KOPT-K1 (cell line): ENCODE measurements around the gene RTL1.

ENCODE experiments used
- H3K27ac ChIP-seq: fragments of 200-600 bp; sonication (generic); 2 replicates; pipeline ENCODE4 v1.5.1; 2016; ENCODE audit warnings: antibody characterized with exemption, mild to moderate bottlenecking, low read depth, low read length; ENCODE audit not compliant: poor library complexity, severe bottlenecking
- H3K36me3 ChIP-seq: fragments of 200-600 bp; sonication (generic); 2 replicates; pipeline ENCODE4 v1.5.1; 2017; ENCODE audit warnings: antibody characterized with exemption, mild to moderate bottlenecking, low read length, moderate library complexity; ENCODE audit not compliant: insufficient read depth
- H3K9me3 ChIP-seq: fragments of 200-600 bp; sonication (generic); 2 replicates; pipeline ENCODE4 v1.5.1; 2017; ENCODE audit warnings: antibody characterized with exemption, low read length, mild to moderate bottlenecking; ENCODE audit not compliant: insufficient read depth, poor library complexity, severe bottlenecking

The RTL1 gene

GRCh38 chr14:100867631-100868315 is 35.7 kb downstream of the RTL1 start:
- Histone ChIP-seq H3K36me3 (no peaks in the 10 kb centered on the region), H3K27ac (no peak overlapping the region), H3K9me3 (peaks cover 4% of the 10 kb centered on the region)

DNA sequence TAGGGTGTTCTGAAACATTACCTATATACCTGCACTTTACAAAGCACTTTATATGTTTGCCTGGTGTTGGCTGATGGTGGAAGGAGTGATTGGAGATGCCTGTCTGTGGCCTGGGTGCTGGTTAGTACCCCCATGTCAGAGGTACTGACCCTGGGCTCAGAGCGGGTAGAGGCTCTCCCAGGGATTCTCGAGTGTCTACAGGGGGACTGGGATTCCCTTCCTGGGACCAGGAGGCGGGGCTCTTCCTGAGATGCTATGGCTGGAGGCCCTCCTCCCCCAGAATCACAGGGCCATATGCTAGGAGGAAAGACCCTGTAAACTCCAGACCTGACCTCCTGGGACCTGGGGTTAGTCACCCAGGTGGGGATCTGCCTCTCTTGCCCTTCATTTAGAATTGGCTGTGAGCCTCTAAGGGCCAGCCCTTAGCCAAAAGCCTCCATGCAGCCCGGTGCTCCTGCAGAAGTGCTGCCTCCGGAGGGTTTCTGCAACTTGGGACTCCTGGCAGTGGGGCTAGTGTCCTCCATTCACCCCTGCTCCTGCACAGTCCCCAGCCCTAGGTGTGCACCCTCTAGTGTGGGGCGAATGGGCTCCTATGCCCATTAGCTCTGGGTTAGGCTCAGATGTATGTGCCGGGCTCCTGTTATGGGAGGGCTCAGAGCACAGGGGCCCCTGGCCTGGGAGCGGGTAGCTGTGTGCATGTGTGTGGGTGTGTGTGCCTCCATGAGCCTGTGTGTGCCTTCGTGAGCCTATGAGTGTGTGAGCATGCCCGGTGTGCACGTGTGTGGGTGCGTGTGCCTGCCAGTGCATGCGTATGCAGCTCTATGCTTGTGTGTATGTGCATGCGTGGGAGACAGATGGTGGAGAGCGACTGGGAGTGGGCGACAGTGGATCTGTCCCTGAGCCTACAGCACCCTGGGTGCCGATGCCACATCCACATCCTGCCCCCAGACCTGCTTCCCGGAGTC is 36.6 kb downstream of the RTL1 start:
- Histone ChIP-seq H3K36me3 (no peaks in the 10 kb centered on the region), H3K27ac (no peak overlapping the region), H3K9me3 (peaks cover 4% of the 10 kb centered on the region)

GRCh38 chr14:100865682-100866591 is 37.6 kb downstream of the RTL1 start:
- Histone ChIP-seq H3K27ac (no peak overlapping the region), H3K9me3 (peaks cover 4% of the 10 kb centered on the region), H3K36me3 (no peaks in the 10 kb centered on the region)

GRCh38 chr14:100864960-100865681 is 38.4 kb downstream of the RTL1 start:
- Histone ChIP-seq H3K27ac (no peak overlapping the region), H3K36me3 (no peaks in the 10 kb centered on the region), H3K9me3 (peaks cover 4% of the 10 kb centered on the region)

DNA sequence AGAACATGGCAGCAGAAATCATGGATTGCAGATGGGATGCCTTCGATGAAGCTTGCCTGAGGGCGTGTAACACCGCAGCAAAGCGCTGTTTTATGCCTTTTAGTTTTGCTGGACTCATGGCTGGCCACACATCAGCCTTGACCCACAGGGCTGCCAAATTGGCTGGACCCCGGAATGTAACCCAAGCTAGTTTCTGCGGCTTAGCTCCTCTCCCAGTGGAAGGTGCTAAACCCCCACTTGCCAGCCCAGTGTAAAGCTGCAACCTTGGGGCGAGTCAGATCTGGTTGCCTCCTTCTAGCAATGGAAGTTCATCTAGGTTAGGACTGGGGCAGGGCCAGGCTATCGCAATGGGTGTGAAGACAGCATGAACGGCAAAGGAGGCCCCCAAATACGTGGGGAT is 39.3 kb downstream of the RTL1 start:
- no peaks in the 10 kb centered on the region for H3K36me3 ChIP-seq
- peaks cover 4% of the 10 kb centered on the region for H3K9me3 ChIP-seq

DNA sequence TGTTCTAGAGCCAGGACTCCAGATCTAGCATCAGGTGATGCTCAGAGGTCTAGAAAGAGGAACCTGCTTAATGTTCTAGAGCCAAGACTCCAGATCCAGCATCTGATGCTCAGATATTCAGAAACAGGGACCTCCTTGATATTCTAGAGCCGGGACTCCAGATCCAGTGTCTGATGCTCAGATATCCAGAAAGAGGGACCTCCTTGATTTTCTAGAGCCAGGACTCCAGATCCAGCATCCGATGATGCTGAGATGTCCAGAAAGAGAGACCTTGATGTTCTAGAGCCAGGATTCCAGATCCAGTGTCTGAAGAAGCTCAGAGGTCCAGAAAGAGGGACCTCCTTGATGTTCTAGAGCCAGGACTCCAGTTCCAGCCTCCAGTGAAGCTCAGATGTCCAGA is 40.7 kb downstream of the RTL1 start:
- no peaks in the 10 kb centered on the region for H3K36me3 ChIP-seq
- H3K9me3 ChIP-seq = peaks cover 4% of the 10 kb centered on the region
- no peak overlapping the region for H3K27ac ChIP-seq

More for the DNA sequence above, 39.3 kb downstream of the RTL1 start:
- H3K27ac ChIP-seq = no peak overlapping the region

DNA sequence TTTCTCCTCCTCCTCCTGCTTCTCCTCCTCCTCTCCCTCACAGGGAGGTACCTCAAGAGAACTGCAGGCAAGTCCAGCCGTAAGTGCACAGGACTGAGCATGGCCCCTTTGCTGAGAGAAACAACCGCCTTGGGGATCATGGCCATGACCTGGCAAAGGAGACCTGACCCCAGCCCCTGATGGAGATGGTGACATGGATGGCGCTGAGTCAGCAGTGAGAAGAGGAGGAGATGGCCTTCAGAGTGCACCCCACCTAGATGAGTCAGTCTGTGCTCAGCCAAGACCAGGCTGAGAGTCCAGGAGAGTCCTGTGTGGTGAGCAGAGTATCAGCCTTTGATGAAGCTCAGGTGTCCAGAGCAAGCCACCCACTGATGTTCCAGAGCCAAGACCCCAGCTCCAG is 41.2 kb downstream of the RTL1 start:
- H3K36me3 ChIP-seq = no peaks in the 10 kb centered on the region

DNA sequence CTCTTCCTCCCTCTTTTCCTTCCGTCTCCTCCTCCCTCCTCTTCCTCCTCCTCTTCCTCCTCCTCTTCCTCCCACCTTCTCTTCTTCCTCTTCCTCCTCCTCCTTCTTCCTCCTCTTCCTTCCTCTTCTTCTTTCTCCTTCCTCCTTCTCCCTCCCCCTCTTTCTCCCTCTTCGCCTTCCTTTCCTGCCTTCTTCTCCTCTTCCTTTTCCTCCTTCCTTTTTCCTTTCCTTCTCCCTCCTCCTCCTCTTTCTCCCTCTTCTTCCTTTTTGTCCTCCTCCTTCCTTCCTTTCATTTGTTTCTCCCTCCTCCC is 41.6 kb downstream of the RTL1 start:
- Histone ChIP-seq H3K36me3 (no peaks in the 10 kb centered on the region), H3K27ac (no peak overlapping the region)

More for the DNA sequence above, 41.2 kb downstream of the RTL1 start:
- no peak overlapping the region for H3K27ac ChIP-seq
- H3K9me3 ChIP-seq = peaks cover 4% of the 10 kb centered on the region

GRCh38 chr14:100861188-100861936 is 42.2 kb downstream of the RTL1 start:
- Histone ChIP-seq H3K9me3 (peaks cover 4% of the 10 kb centered on the region), H3K36me3 (no peaks in the 10 kb centered on the region)

More for the DNA sequence above, 41.6 kb downstream of the RTL1 start:
- H3K9me3 ChIP-seq = peaks cover 4% of the 10 kb centered on the region

GRCh38 chr14:100860556-100861187 is 42.9 kb downstream of the RTL1 start:
- peaks cover 4% of the 10 kb centered on the region for H3K9me3 ChIP-seq
- no peak overlapping the region for H3K27ac ChIP-seq
- H3K36me3 ChIP-seq = no peaks in the 10 kb centered on the region

More at GRCh38 chr14:100861188-100861936, 42.2 kb downstream of the RTL1 start:
- H3K27ac ChIP-seq = no peak overlapping the region

DNA sequence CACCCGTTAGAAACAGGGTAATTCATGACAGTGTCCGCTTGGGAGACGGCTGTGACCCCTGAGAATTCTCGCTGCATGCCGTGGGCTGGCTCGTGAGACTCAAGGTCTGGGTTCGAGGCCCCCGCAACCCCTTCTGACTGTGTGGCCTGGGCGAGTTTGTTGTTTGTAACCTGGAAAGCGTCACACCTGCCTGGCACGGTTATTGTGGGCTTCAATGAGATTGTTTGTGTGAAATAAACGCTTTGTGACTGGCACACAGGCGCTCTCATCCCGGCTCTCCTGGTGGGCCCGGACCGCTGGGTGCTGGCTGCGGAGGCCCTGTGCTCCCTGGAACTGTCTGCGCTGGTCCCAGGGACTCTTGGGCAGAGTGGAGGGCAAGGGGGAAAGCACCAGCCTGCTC is 43.7 kb downstream of the RTL1 start:
- Histone ChIP-seq H3K36me3 (no peaks in the 10 kb centered on the region), H3K27ac (no peak overlapping the region), H3K9me3 (peaks cover 4% of the 10 kb centered on the region)

- Histone ChIP-seq H3K9me3 (peaks cover 4% of the 10 kb centered on the region), H3K27ac (no peak overlapping the region), H3K36me3 (no peaks in the 10 kb centered on the region)
These were observed 44.7 kb downstream of the RTL1 start for GRCh38 chr14:100858838-100859220.

DNA sequence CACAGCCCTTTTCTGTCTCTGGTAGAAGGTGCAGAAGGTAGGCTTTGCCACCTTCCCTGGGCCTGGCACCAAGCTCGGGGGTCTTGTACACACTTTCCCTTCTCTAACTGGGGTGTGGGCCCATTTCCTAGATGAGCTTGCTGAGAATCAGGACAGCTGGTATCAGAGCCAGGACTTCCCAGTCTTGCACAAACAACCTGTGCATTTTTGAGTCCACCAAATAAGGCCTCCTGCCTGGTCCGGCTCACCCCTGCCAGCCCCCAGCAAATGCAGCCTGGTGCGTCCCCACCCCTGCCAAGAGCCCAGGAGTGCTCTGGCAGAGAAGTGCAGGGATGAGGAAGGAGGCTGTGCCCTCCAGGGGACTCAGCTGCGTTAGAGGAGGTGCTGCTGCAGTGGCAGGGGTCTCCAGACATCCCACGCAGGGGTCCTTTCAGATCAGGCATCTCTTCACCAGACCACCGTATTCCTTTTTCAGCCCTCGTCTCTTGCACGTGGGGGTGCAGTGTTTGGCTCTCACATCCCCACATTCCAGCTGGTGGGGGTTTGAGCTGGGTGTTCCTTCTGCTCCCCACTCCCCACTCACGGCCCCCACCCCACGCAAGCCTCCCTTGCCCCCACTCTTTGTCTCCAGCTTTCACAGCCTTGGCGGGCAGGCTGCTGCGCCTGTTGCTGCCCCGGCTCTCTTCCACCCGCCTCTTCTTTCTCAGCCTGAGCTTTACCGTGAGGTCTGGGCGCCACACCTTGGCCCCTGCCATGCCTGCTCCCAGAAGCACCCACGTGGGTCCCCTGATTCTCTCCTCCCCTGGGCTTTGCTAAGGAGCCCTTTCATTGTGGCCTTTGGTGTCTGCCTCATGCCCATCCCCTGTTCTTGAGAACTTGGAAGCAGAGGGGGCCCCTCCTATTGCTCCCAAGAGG is 45.3 kb downstream of the RTL1 start:
- no peak overlapping the region for H3K27ac ChIP-seq
- H3K36me3 ChIP-seq = no peaks in the 10 kb centered on the region
- no peaks in the 10 kb centered on the region for H3K9me3 ChIP-seq
